K562 treated with DMSO at 1 percent for 12 hours (cell line): ENCODE measurements around the gene OR6C68. TPM values are rescaled to one million over a fixed set of nuclear protein-coding genes. Genes with fewer than 3 reads are reported as not detected.

Experiments used
- total RNA-seq: library from RNA; unstranded; fragments of 300-600 nt; gene quantifications from 2 replicates; pipeline ENCODE4 v1.2.3, GENCODE V29; 2022; ENCODE audit not compliant: insufficient read depth

OR6C68 gene
- not detected in 2 replicates for total RNA-seq

DNA sequence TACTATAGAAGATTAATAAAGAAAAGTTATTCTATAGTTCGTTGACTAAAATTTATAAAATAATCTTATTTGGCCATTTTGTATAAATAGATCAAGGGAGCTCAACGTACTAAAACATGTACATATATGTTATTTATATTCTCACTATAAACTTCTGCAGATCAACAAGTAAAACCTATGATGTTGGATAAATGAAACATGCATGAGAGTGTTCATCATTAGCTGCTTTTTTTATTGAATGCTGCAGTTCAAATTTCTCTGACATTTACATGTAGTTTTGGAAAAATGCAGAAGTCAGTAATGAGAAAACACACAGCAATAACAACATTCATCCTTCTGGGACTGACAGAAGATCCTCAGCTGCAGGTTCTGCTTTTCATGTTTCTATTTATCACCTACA, at the start of gene OR6C68:
TSS of gene OR6C68 (plus strand) at position 301 of the 400 bp plus-strand sequence. CDS start at position 301, 0 bp downstream.

GRCh38 chr12:55443776-55444175, 48.4 kb upstream of the OR6C68 start, which contains the start of gene OR6C2:
OR6C2 (plus strand) TSS chr12:55444076; CDS start chr12:55452214, 8,138 bp downstream.

DNA sequence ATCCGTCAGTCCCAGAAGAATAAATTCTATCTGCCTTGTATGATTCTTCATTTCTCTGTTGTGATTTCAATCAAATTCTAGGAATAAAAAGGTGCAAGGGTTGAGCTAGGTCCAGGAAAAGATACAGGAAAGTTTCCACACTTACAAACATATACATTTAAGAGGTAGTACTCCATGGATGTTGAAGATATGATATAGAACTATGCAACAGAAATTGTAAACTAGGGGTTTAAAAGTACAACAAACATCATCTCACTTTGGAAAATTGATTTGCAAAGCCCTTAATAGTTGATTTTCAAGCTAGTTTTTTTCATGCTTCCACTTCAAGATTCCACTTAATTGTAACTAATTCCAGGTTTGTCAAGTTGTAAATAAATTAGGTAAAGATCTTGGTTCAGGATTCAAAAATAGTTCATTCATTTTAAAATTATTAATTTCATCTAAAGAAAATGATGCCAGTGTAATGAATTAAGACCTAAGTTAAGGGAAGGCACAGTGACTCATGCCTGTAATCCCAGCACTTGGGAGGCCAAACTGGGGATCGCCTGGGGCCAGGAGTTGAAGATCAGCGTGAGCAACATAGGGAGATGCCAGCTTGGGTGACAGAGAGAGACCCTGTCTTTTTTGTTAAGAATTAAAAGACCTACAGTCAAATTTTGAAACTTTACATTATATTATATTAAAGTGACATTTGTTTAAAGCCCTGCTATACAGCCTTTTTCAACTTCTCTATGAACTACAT, 21.9 kb upstream of the OR6C68 start, which contains the start of gene OR6C70:
TSS of gene OR6C70 (minus strand) at position 51 of the 742 bp plus-strand sequence. CDS start at position 51, 0 bp downstream.

Other genes with a start within 250 kb of the OR6C68 start
- not detected in 2 replicates for gene OR6C74, start 247.8 kb upstream of the OR6C68 start, total RNA-seq
- not detected in 2 replicates for gene OR6C6, start 195.8 kb upstream of the OR6C68 start, total RNA-seq
- gene OR6C1, start 178.0 kb upstream of the OR6C68 start, total RNA-seq = not detected in 2 replicates
- not detected in 2 replicates for gene OR6C3, start 161.6 kb upstream of the OR6C68 start, total RNA-seq
- gene OR6C75, start 129.4 kb upstream of the OR6C68 start, total RNA-seq = not detected in 2 replicates
- not detected in 2 replicates for gene OR6C65, start 91.8 kb upstream of the OR6C68 start, total RNA-seq
- not detected in 2 replicates for gene OR6C76, start 66.1 kb upstream of the OR6C68 start, total RNA-seq
- gene OR6C2, start 48.3 kb upstream of the OR6C68 start, total RNA-seq = not detected in 2 replicates
- gene OR6C70, start 22.2 kb upstream of the OR6C68 start, total RNA-seq = not detected in 2 replicates
- not detected in 2 replicates for gene OR6C4, start 57.2 kb downstream of the OR6C68 start, total RNA-seq
- not detected in 2 replicates for gene OR2AP1, start 80.1 kb downstream of the OR6C68 start, total RNA-seq
- not detected in 2 replicates for gene OR10P1, start 144.5 kb downstream of the OR6C68 start, total RNA-seq
- gene ITGA7, start 215.5 kb downstream of the OR6C68 start, total RNA-seq = 0.82 and 3.9 TPM in 2 replicates
- 72.5 and 131 TPM in 2 replicates for gene BLOC1S1, start 223.7 kb downstream of the OR6C68 start, total RNA-seq
- gene RDH5, start 228.0 kb downstream of the OR6C68 start, total RNA-seq = 2.2 and 4.0 TPM in 2 replicates
- 1,001 and 1,162 TPM in 2 replicates for gene CD63, start 236.6 kb downstream of the OR6C68 start, total RNA-seq